Stimulated activated CD8-positive, alpha-beta memory T cell treated with anti-CD3 and anti-CD28 coated beads, Interleukin-4, amount 100 ng/mL, for 48 hours (primary cell): ENCODE results near the gene GPR132.
A peak's percentile ranks its signal among the peaks of the same experiment; 100 is the strongest.
"Not testable (repeated sequence)": the region's sequence is repeated elsewhere in the genome, so short reads cannot be mapped to it uniquely, and the experiment has no call there.

Experiments
- DNase-seq: peaks from one replicate; pipeline ENCODE4 v3.0.0-alpha.2; 2020

Gene GPR132

DNA sequence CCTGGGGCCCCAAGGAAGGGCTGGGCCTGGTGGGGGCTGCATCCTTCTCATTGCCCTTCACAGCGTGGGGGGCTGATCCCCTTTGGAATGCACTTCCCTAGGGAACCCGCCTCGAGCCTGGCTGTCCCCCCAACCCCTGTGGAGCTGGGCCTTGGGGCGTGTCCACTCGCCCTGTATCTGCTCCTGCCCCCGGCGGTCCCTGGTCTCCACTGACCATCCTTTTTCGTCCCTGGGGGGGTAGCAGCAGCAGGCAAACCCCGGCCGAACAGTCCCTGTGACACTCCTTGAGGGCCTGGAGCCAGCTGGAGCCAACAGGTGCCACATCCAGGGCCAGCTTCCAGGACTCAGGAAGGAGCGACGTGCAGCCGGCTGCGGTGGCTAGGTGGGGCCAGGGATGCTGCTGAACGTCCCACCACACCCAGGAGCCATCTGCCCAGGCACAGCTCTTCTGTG lies 9.4 kb upstream of the GPR132 start:
- no peak for DNase-seq

DNA sequence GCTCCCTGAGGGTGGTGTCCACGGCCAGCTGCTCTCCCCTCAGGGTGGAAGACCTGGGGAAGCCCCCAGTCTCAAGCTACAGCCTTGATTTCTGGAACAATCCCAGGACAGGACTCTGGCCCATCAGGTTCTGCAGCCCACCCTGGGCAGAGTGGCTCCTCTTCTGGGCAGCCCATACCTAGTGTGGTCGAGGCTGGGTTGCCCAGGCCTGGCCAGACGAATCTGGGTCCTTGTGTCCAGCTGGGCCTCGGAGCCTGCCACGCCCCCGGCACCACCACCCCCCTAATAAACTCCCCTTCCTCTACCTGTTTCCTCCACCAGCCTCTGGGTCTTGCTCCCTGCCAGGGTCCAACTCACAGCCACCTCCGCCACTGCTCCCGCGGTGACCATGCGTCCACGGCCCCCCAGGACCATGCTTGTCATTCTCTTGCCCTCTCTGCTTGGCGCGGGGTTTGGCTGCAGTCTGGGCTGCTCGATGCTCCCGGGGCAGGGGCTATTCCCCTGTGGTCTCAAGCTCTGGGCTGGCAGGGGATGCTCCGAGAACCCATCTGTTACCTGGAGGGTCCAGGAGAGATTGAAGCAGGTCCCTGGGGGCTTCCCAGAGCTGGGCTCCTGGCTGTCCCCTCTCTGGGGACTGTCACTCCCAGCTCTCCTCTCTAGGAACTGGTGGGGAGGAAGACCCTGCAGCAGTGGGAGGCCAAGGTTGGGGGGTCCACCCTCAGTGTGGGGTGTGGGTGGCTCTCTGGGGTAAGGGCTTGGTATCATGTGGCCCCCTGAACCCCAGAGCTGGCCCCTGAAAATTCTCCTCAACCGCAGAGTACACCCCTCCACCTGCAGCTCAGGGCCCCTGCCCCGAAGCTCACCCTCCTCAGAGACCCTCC lies 8.7 kb upstream of the GPR132 start:
- no peak for DNase-seq

DNA sequence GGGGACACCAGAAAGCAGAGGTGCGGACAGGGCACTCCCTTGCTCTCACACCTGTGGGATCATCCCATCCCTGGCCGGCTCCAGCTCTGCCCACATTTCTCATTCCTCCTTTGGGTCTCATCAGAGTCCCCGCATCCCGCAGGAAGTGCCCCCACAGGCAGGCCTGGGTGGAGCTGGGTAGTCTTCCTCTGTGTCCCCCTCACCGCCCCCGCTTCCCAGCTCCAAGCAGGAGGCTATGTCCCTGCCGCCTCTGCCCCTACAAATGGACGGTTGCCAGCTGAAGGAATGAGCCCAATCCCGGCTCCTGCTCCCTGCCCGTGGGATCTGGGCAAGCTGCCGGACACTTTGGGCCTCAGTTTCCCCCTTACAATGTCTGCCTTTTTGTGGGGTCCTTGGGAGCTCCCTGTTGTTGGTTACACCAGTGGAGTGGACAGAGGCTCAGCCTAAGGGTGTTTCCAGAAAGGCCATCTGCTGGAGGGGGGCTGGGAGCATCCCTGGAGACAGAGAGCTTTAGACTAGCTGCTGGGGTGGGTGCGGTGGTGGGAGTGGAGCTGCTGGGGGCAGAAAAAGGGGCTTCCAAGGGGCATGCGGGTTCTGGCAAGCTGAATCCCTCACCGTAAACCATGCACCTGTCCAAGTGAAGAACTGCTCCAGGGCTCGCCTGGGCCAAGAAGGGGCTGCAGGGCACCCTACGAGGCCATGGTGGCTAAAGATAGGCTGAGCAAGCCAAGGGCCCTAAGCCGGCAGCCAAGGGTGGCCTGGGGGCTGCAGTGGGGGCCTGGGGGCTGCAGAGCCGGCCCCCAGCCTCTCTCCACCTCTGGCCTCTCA lies 7.9 kb upstream of the GPR132 start:
- DNase-seq = no peak

DNA sequence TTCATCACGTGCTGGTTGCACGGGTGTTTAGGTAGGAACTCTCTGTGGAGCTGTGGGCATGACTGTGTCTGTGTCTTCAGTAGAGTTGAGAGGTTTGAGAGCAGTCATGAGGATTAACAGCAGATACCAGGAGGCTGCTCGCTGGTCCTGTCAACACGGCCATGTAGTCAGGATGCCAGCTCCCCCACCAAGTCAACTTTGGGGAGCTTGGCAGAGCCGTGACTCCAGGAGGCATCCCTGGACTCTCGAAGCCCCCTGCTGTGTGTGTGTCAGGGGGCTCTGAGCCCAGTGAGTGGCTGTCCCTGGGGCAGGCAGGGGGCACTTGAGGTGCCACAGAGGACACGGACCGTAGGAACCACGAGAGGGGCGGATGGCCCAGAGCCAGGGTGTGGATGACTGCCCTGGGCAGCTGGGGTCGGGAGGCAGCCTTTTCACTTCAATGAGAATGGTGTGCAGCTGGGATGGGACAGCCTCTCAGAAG lies 7.2 kb upstream of the GPR132 start:
- no peak for DNase-seq

DNA sequence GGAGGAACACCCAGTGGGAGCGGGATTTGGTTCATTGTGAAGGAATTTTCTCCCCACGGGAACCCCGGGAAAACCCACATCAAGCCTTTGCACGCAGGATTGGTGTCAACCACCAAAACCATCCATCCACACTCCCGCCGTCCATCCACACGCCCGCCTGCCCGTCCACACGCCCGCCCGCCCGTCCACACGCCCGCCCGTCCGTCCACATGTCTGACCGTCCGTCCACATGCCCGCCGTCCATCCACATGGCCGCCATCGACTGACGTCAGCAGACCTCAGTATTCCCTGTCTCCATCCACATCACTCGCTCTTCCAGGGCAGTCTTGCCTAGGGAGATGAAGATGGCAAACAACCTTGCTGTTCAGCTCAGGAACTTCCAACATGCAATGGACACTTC lies 6.7 kb upstream of the GPR132 start:
- no peak for DNase-seq

DNA sequence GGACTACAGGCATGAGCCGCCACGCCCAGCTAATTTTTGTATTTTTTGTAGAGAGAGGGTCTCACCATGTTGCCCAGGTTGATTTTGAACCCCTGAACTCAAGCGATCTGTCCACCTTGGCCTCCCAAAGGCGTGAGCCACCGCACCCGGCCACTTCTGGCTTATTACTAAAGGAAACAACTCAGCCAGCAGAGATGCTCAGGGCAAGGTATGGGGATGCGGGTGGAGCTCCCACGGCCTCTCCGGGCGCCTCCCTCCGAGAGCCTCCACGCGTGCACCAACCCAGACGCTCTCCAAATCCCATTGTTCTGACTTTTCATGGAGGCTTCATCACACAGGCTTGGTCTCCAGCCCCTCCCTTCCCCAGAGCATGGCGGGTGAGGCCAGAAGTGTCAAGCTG lies 6.1 kb upstream of the GPR132 start:
- DNase-seq = no peak

DNA sequence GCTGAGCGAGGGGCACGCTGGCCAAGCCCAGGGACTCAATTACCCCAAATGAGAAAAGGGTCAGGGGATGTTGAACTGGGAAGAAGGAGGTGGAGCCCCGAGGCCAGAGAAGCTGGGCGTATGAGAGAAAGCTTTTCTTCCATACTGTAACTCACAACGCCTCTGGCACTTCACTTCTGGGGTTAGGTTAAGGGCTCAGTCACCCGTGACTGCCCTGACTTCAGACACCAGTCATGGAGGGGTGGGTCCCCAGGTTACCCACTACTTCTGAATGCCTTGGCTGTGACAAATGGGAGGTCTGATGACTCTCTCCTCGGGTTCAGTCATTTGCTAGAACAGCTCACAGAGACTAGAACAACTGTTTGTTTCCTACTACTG lies 5.5 kb upstream of the GPR132 start:
- DNase-seq = peak; percentile 76

DNA sequence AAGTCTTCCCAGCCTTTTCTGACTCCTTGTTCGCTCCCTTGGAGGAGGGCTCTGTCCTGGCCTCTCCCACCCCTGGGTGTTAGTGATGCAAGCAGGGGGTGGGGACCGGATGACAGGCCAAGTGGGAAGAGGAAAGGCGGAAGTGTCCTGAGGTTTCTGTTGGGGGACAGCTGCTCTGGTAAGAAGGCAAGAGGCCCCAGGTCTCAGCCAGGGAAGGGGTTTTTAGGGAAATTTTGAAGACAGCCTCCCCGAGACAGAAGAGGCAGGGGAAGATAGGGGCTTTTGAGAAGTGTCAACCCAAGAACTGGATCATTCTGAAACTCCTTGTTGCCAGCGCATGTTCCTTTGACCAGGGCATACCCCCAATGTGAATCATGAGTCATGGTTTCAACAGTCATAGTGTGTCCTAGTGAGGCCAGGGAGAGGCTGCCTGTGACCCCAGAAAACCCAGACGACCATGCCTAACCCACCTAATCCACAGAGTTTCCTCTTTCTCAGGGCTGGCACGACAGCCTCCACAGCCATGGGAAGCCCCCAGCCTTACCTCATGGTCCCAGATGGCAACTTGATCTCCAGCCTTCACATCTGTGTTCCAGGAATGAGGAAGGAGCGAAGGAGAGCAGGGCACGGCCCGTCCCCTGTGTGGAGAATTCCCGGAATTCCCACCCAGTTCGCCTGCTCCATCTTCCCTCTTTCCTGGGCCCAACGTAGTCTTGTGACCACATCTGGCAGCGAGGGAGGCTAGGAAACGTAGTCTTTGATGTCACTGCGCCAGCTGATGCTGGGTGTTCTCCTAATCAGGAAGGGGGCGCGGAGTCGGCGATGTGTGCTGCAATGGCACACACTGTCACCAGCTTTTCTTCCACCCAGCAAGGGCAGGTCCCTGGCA lies 4.9 kb upstream of the GPR132 start:
- DNase-seq = peak; percentile 76

DNA sequence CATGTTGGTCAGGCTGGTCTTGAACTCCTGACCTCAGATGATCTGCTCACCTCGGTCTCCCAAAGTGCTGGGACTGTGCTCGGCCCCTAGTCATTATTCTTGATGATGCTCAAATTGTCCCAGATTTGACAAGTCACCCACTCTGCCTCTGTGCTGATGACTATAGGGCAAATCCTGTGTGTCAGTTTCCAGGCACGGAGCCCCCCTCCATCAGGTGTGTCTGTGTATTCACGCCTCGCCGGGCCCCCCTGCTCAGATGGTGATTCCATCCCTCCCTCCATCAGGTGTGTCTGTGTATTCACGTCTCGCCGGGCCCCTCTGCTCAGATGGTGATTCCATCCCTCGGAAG lies 4.3 kb upstream of the GPR132 start:
- DNase-seq = no peak

DNA sequence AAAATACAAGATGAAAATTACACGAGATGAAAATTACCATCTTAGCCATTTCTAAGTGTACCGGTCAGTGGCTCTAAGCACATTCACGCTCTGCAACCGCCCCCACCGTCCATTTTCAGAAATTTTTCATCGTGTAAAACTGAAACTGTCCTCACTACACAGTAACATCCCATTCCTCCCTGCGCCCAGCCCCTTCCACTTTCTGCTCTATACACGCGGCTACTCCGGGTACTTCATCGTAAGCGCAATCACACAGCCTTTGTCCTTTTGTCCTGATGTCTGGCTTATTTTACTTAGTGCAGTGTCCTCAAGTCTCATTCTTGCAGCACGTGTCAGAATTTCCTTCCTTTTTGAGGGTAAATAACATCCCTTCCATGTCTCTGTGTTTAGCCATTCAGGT lies 3.6 kb upstream of the GPR132 start:
- DNase-seq = no peak

DNA sequence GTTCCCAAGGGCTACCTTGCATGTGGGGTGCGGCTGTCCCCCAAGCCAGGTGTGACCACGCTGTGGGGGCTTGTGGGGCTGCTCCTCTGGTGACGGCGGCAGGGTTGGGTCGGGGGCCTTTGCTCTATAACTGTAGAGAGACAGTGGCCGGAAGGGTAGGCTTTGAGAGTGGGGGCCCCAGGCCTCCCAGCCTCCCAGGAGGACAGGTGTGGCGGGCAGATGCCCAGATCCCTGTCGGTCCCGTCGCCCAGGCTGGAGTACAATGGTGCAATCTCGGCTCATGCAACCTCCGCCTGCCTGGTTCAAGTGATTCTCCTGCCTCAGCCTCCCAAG lies 2.7 kb upstream of the GPR132 start:
- DNase-seq = no peak

DNA sequence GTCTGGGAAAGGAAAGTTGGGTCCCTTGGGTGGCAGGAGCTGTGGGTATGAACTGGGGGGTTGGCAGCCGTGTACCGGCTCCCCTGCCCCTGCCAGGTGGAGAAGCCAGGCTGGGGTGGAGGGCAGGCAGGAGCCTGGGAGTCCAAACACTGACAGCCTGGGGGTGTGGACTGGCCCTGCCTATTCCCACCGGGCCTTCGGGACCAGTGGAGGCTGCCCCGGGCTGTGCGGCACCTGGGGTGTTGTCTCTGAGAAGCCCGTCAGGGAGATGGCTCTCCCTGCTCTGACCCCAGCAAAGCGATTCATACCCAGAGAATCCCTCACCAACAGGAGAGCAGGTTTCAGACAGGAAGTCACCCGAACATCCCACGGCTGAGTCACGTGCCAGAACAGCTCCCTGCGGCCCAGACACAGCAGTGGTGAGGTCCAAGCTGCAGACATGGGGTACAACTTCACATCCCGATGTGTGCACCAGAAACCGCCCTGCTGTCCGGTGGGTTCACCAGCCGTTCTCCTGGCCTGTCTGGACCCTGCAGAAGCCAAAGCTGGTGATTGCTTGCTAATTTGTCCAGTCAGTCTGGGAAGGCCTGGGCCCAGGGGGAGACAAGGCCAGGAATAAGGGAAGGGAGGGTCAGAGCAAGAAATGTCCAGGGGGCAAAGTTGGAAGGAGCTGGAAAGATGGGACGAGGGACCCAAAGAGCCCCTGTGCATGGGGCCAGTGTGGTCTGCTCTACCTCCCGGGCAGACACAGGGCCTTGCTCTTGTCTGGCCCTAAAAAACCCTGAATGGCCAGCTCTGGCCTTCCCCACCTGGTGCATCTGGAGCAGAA lies 2.1 kb upstream of the GPR132 start:
- DNase-seq = peak; percentile 83

DNA sequence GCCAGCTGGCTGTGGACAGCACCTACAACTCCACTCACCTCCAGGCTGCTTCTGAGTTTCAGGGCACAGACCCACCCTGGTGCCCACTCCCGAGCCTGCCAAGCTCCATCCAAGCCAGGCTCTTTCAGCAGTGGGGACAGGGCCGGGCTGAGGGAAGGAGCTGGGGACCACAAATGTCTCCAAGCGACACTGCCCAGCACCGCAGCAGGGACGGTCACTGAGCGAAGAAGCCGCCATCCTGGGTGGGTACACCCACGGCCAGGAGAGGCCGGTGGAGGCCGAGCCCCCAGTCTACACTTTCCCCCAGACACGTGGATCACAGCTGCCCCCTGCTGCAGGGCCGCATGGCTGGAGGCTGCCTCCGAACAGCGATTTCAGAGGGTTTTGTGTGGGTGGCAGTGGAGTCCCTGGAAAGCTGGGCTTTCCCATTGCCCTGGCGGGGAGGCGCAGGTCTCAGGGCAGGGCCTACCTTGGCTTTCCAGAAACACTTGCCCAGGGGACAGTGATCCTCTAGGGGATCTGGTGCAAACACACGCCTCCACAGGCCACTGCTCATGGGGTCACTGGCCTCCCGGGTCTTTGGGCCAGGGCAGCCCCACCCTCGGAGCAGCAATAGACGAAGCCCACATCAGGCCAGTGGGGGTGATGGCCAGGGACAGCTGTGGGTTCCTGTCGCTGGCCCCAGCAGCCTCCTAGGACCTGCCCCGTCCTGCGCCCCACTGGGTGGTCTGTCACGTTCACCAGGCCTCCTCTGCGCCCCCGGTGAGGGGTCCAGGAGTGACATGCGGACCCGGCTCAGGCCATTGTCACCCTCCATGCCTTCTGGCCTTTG lies 1.2 kb upstream of the GPR132 start:
- no peak for DNase-seq

DNA sequence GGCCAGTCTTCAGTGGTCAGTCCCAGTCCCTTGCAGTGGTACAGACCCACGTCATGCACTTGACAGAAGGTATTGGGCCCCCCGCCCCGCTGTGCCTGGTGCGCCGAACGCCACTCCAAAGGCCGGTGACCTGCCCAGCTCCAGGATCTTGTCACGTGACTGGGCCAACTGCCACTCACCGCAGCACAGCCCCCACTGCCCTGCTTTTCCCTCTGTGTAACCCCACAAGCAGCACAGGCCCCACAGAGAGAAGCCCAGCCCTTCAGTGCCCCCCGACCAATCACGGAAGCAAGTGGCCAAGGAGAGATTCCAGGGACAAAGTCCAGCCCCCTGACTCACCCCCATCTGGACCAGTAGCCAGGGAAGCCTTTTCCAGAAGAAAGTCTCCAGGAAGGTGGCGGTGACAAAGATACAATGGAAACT lies 498 bp downstream of the GPR132 start:
- peak; percentile 72 for DNase-seq

DNA sequence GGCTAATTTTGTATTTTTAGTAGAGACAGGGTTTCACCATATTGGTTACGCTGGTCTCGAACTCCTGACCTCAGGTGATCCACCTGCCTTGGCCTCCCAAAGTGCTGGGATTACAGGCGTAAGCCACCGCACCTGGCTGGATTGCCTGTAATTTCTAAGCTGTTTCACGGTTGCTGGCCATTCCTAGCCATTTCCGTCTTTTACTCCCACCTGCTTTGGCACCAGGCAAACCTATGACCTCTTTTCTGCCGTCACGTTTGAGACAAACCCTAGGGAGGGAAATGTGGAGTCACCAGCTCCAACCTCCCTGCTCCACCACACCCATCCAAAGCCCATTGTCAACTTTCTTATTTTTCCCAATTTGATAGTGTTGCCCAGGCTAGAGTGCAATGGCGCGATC lies 1.2 kb downstream of the GPR132 start:
- no peak for DNase-seq

DNA sequence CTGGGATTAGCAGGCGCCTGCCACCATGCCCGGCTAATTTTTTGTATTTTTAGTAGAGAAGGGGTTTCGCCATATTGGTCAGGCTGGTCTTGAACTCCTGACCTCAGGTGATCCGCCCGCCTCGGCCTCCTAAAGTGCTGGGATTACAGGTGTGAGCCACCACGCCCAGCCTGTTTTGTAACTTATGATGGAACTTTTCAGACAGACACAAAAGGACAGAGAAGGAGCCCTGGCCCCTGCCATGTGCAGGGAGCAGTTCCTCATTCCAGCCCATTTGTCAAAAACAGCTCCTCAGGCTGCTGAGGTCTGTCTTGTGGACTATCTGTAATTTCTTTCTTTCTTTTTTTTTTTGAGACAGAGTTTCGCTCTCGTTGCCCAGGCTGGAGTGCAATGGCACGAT lies 1.7 kb downstream of the GPR132 start:
- not testable (repeated sequence) for DNase-seq

DNA sequence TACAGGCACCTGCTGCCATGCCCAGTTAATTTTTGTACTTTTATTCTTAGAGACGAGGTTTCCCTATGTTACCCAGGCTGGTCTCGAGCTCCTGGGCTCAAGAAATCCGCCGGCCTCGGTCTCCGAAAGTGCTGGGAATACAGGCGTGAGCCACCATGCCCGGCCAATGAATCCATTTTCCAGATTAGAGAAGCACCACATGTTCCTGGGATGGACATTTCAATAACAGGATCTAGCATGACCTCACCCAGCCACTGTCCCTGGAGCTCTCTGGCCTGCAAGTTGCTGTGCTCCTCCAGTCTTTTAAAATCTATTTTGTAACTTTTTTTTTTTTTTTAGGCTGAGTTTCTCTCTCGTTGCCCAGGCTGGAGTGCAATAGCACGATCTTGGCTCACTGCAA lies 2.2 kb downstream of the GPR132 start:
- no peak for DNase-seq

DNA sequence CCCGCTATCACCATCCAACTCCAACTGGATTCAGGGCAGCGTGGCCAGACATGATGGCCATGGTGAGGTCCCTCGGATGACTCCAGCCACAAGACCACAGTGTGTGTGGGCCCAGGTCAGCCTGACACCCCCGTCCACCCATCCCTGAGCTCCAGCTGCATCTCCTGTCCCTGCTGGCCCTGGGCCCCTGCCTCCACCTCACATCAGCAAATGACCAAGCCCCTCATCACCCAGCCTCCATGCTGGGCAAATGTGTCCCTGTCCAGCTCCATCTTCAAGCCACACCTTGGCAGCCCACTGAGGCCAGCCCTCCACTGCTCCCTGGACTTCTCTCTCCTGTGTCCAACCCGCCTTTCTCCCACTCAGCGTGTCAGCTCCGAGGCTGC lies 3.2 kb downstream of the GPR132 start:
- no peak for DNase-seq

DNA sequence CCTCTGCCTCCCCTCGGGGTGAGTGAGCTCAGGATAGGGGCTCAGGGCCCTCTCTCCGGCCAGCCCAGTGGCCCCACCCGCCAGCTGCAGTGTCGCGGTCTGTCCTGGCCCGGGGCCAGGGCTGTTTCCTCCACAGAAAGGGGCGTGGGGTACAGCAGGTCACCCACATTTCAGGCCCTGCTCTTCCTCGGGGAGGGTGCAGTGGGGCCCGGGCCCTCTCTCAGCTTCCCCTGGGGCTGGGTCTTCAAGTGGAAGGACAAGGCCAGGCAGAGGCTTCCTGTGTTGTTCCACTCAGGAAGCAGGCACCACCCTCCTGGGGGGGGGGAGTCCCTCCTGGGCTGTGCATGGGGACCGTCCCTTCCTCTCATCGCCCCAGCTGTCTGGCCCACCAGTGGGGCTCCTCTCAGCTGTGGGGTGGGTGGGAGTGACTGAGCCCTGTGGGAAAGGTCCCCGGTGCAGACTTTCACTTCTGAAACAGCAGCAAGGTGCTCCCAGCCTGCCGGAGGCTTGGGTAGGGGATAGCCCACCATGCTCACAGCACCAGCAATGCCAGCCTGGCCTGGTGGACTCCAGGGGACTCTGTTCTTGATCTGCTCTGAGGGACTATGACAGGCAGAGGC lies 3.7 kb downstream of the GPR132 start:
- DNase-seq = peak; percentile 81

DNA sequence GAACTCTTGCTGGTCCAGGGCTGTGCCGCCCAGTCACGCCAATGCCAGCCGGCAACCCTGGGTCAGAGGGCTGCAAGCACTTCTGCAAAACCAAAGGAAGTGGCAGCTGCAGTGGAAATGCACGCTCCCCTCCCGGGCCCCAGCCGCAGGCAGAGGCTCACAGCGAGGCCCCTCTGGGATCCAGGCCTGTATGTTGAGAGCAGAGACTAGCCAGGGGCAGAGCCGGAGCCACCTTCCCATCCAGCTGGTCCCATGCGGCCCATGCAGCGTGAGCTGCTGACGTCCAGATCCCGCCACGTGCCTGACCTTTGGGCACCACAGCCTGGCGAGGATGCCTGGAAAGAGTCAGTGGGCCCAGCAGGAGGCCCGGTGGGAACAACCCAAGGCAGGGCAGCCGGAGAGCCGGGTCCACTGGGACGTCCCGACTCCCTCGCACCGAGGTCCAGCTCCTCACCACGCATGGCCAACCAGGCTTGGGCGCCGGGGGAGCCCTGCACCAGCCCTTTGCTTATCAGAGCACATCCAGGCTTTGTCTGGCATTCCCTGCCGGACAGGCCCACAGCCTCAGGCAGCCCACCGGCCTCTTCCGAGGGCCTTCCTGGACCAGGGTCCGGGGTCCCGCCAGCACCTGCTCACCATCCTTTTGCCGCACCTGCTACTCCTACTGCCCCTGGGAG lies 4.3 kb downstream of the GPR132 start:
- DNase-seq = peak; percentile 70
